Inflammatory macrophage treated with lipopolysaccharide for 4 hours (primary cell): ENCODE data around the gene CERS3.

Experiments
- DNase-seq: peaks from one replicate; pipeline ENCODE4 v3.0.0-alpha.2; 2020

CERS3 gene

GRCh38 chr15:100373120-100373896, 155.4 kb downstream of the CERS3 start:
- DNase-seq = no peak

- no peak for DNase-seq
Measured at GRCh38 chr15:100372739-100373119, 156.0 kb downstream of the CERS3 start.

GRCh38 chr15:100355342-100355741, 173.4 kb downstream of the CERS3 start:
- no peak for DNase-seq

GRCh38 chr15:100353449-100353848, 175.3 kb downstream of the CERS3 start:
- DNase-seq = peak; percentile 84

GRCh38 chr15:100350434-100351226, 178.1 kb downstream of the CERS3 start:
- peak; percentile 83 for DNase-seq
